ENCODE data around the gene TRMT61B.

Gene TRMT61B

GRCh38 chr2:28801726-28802125 lies 68.4 kb downstream of the TRMT61B start:
- H3K36me3 ChIP-seq (ENCODE audit: control insufficient read depth, insufficient read depth, low read length) = peaks cover 12% of the 10 kb centered on the region
- no peak overlapping the region for H3K4me3 ChIP-seq (ENCODE audit: low read length)
- H3K27me3 ChIP-seq (ENCODE audit: control insufficient read depth, insufficient read depth, low read length) = no peaks in the 10 kb centered on the region
- no peak overlapping the region for H3K9ac ChIP-seq (ENCODE audit: low read length)
- no peaks in the 10 kb centered on the region for H3K4me1 ChIP-seq (ENCODE audit: control insufficient read depth, insufficient read depth, low read length)
- H3K27ac ChIP-seq (ENCODE audit: low read depth, low read length) = no peak overlapping the region
